GM12891 (cell line): Measurements from ENCODE around the gene NHS.
"Not testable (repeated sequence)": the region's sequence is repeated elsewhere in the genome, so short reads cannot be mapped to it uniquely, and the experiment has no call there.

Experiments used
- DNase-seq: peaks from one replicate; pipeline ENCODE4 v3.0.0; 2011; ENCODE audit warnings: low spot score; ENCODE audit not compliant: insufficient read length
- FAIRE-seq: peaks from 2 replicates; lab custom pipeline; 2011; peaks lifted over from hg19 to GRCh38; lab: Jason Lieb, UNC
- PAX5 ChIP-seq: IDR thresholded peaks from 2 replicates; pipeline ENCODE4 v1.6.1; 2011; ENCODE audit warnings: low read length, moderate library complexity, mild to moderate bottlenecking; ENCODE audit not compliant: insufficient read depth, severe bottlenecking
- POLR2A ChIP-seq: IDR thresholded peaks from 2 replicates; pipeline ENCODE4 v1.6.1; 2011; ENCODE audit warnings: low read depth, low read length, control low read depth
- POLR2AphosphoS5 ChIP-seq: IDR thresholded peaks from 2 replicates; pipeline ENCODE4 v1.6.1; 2011; ENCODE audit warnings: low read depth, low read length, control low read depth
- POU2F2 ChIP-seq: IDR thresholded peaks from 2 replicates; pipeline ENCODE4 v1.6.1; 2011; ENCODE audit warnings: low read depth, mild to moderate bottlenecking, control low read depth, low read length, moderate library complexity
- SPI1 ChIP-seq: IDR thresholded peaks from 2 replicates; pipeline ENCODE4 v1.6.1; 2011; ENCODE audit warnings: low read depth, low read length, control low read depth
- TAF1 ChIP-seq: IDR thresholded peaks from 2 replicates; pipeline ENCODE4 v1.6.1; 2011; ENCODE audit warnings: low read depth, low read length, control low read depth

Gene NHS

GRCh38 chrX:17497193-17497592, 122.2 kb downstream of the NHS start:
- no peak for TF ChIP-seq SPI1
- no peak for TF ChIP-seq PAX5
- no peak for TF ChIP-seq POLR2AphosphoS5
- TF ChIP-seq TAF1: no peak
- TF ChIP-seq POU2F2: no peak
- TF ChIP-seq POLR2A: no peak
- DNase-seq (no peak), FAIRE-seq (no peak)

DNA sequence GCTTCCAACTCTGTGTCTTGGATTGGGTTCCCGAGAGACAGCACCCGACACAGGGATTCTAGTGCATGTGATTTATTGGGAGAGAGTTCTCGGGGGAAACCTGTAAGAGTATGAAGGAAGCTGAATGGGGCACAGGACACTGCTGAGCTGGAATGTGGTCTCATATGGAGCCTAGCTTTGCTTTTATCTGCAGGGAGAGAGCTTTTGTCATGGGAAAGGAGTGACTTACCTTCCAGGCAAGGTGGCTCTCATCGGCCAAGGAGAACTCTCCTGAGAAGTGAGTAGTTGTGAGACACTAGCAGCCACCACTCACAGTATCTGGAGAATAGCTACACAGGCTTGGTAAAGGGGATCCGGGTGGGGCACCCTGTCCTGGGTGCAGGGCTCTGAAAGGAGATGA, 124.5 kb downstream of the NHS start:
- FAIRE-seq: no peak
- DNase-seq: no peak
- TF ChIP-seq POLR2A (no peak), SPI1 (no peak), TAF1 (no peak), POU2F2 (no peak), POLR2AphosphoS5 (no peak), PAX5 (no peak)

- FAIRE-seq: no peak
- TF ChIP-seq POLR2AphosphoS5 (no peak), POU2F2 (no peak), SPI1 (no peak), TAF1 (no peak), PAX5 (no peak), POLR2A (no peak)
- no peak for DNase-seq
Observed at GRCh38 chrX:17500145-17500579, 125.2 kb downstream of the NHS start.

DNA sequence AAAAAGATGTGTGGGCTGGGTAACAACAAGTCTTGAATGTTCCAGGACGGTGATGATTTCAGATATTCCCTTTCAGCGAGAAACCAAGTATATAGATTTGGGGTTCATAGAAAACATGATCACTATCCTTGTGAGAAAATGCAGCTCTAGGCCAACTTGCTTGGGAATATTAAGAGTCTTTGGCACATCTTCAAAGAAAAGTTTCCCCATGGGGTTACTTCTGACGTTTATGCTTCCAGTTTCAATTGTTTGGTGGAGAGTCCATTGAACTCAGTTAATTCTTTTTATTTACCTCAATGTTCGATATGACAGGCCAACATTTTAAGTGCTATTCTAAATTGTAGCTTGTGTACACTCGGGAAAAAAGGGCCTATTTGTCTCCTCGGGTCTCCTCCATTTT, 126.7 kb downstream of the NHS start:
- FAIRE-seq: no peak
- TF ChIP-seq POLR2AphosphoS5 (no peak), TAF1 (no peak), POLR2A (no peak), SPI1 (no peak), POU2F2 (no peak), PAX5 (no peak)
- DNase-seq: no peak

DNA sequence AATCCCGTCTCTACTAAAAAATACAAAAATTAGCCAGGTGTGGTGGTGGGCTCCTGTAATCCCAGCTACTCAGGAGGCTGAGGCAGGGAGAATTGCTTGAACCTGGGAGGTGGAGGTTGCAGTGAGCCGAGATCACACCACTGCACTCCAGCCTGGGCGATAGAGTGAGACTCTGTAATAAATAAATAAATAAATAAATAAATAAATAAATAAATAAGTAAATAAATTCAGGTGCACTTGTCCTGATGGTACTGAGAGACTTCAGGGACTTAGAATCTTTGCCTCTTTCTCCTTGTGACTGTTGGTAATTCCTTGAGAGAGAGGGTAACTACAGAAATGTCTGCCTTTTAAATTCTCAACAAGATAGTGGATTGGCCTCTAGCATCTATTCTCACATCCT, 131.4 kb downstream of the NHS start:
- not testable (repeated sequence) for DNase-seq, FAIRE-seq

GRCh38 chrX:17511556-17511955, 136.6 kb downstream of the NHS start:
- no peak for DNase-seq
- no peak for TF ChIP-seq POLR2AphosphoS5
- TF ChIP-seq POU2F2: no peak
- TF ChIP-seq PAX5: no peak
- no peak for TF ChIP-seq TAF1
- TF ChIP-seq POLR2A: no peak
- TF ChIP-seq SPI1: no peak
- FAIRE-seq: no peak

DNA sequence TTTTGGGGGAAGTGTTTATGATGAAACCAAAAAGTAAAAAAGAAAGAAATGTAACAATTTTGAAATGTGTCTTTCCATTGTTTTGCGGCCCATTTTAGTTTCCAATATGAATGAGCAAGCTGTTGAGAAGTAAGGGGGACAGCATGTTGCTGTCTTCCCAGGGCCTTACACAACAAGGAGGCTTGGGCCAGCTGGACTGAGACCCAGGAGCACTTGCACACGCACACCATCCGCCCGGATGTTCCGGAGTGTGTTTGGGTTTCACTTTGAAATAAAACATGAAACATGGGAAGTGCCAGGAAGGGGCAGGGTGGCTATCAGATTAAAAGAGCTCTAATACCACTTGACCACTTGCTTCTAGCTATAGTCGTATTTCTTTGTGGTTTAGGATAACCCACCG, 144.4 kb downstream of the NHS start:
- TF ChIP-seq POLR2A (no peak), TAF1 (no peak), POU2F2 (no peak), PAX5 (no peak), POLR2AphosphoS5 (no peak), SPI1 (no peak)
- no peak for FAIRE-seq
- DNase-seq: no peak

GRCh38 chrX:17520016-17520615, 145.1 kb downstream of the NHS start:
- no peak for FAIRE-seq
- TF ChIP-seq POU2F2 (no peak), PAX5 (no peak), POLR2A (no peak), SPI1 (no peak), POLR2AphosphoS5 (no peak), TAF1 (no peak)

GRCh38 chrX:17521871-17522693, 147.1 kb downstream of the NHS start:
- DNase-seq (no peak), FAIRE-seq (no peak)
- TF ChIP-seq PAX5 (no peak), POLR2A (no peak), POU2F2 (no peak), TAF1 (no peak), SPI1 (no peak), POLR2AphosphoS5 (no peak)

More at GRCh38 chrX:17520016-17520615, 145.1 kb downstream of the NHS start:
- DNase-seq: no peak

- DNase-seq (no peak), FAIRE-seq (no peak)
- no peak for TF ChIP-seq POLR2AphosphoS5
- no peak for TF ChIP-seq SPI1
- no peak for TF ChIP-seq TAF1
- TF ChIP-seq POU2F2: no peak
- no peak for TF ChIP-seq PAX5
Observed at GRCh38 chrX:17525266-17525665, 150.3 kb downstream of the NHS start.
